CD4-positive, alpha-beta T cell treated with Interleukin-17A for 4 hours (primary cell): ENCODE measurements around the gene THSD7A.

Experiments used
- DNase-seq: peaks from one replicate; pipeline ENCODE4 v3.0.0-alpha.2; 2020; ENCODE audit warnings: mixed read lengths

THSD7A gene

DNA sequence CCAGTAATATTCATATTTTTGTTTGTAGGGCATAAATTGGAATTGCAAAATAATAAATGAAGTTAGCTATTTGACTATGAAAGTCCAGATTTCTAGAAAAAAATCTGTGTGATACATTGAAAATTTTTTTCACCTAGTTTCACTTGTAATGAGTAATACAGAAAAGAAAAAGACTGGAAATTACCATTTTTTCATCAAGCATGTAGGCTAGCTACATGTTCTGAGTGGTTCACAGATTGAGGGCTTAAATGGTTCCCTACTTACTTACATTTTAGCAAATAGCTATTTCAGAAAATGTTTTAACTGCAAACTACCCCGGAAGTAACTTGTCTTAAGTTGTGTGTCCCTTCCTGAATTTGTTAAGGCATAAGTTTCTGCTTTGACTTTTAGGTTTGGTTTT, 462.3 kb downstream of the THSD7A start:
- no peak for DNase-seq

DNA sequence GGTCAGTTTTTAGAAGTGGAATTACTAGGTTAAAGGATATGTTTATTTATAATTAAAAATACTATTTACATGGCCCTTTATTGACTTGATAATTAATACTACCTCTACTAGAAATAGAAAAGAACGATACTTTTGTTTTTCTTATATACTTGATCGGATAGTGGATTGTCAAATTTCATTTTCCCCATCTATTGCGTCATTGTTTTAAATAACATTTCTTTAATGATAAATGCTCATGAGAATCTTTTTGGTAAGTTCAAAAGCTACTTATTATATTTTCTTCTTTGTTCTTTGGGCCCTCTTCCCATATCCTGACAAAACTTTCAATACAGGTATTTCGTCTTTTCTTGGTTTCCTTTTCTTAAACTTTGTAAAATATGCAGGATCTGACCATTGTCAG, 465.9 kb downstream of the THSD7A start:
- no peak for DNase-seq

DNA sequence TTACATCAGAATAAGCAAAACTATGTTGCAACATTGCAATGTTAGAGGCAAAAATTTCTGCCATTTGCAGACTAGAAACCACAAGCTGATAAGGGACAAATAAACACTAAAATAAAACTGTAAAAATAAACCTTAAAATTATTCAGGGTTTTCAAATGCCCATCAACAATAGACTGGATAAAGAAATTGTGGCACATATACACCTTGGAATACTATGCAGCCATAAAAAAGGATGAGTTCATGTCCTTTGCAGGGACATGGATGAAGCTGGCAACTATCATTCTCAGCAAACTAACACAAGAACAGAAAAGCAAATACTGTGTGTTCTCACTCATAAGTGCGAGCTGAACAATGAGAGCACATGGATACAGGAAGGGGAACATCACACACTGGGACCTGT, 473.4 kb downstream of the THSD7A start:
- DNase-seq: no peak

DNA sequence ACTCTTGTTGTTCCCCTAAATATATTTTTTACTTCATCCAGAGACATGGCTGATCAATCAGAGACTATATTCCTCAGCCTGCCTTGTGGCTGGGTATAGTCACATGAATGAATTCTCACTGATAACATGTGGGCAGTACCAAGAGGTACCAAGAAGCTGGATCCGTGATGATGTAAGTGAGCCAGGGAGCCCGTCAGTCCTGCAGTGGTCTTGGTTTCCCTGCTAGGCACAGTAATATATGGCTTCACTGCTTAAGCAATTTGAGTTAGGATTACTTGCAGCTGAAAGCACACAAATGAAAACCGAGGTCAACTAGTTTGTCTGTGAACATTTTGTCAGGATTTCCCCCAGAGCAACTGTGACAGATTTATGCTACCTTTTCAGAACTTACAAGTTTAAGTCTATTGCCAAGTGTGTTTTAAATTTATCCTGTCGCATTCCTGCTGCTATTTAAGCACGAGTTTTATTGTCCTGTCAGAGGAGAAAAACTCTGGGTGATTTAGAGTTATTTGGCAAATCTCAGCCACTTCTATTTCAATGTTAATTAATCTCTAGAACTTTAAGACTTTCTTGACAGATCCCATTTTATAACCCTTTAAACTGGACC, 476.5 kb downstream of the THSD7A start:
- DNase-seq: no peak

DNA sequence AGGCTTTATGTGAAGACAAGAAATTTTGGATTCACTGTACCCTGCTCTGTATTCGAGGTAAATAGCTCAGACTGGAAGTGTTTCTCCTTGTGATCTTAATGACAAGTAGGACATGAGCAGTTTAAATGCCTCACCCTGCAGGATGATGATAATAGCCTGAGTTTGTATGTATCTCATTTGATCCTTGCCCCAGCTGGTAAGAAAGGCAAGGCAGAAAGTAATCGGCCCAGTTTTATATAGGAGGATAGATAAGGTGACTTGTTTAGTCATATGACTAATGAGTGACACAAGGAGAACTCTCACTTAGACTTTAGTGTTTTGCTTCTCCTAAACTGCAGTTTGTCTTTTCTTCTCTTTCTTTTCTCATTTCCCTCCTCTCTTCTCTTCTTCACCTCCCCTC, 485.7 kb downstream of the THSD7A start:
- DNase-seq: no peak

DNA sequence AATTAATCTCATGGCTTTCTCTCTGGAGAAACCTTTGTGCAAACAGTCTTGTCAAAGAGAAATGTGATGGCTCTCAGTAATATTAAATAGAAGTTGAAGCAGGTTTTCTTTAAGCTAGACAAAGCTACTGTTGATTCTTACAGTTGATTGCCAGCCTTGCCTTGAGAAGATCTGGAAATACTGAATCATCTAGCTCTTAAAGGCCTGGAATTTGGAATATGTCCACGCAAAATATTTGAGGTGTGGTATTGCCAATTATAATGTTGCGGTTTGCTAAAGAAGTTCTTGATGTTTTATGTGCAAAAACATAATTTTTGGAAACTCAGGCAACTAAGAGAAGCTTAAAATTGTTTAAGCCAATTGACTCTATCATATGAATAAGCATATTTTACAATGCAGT, 486.4 kb downstream of the THSD7A start:
- DNase-seq: no peak

DNA sequence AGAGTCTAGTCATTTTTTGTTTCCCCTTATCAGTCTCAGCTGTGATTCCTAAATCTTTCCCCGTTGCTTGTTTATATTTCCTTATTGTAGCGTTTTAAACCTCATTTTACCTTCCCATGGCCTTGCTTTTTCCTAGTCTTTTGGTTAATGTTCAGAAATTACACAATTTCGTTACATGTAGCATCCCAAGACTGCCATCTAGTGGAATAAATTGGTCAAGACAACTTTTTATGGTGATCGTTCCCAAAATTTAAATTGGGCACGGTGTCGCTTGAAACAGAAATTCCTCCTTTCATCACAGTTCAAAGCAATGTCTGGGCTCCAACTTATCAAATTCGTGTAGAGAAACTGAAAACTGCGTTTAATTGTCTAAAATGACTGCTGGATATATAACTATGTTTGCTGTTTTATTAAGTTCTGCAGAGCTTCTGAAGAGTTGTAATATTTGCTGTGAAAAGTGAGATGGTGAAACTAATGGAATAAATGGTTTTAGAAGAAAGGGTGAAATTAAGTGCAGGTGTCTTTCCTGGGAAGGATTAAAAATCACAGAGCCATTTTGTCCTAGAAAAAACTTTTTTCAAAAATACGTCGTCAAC, 488.1 kb downstream of the THSD7A start:
- no peak for DNase-seq

DNA sequence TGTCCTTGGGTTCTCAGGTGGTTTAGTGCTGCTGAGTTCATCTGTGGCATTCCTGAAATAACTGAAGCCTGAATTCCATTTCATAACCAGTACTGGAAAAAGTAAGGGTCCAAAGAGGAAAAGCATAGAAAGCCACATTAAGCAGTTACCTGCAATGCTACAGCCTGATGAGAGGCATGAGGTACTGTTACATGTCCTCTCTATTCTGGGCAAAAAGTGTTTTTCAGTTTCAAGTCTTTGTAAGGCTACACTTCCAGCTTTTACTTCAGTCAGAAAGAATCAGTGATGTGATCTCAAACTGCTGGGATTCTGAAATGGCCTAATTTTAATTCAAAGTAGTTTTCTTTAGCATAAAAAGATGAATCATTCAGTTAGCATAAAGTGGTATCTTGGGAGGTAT, 488.9 kb downstream of the THSD7A start:
- no peak for DNase-seq

DNA sequence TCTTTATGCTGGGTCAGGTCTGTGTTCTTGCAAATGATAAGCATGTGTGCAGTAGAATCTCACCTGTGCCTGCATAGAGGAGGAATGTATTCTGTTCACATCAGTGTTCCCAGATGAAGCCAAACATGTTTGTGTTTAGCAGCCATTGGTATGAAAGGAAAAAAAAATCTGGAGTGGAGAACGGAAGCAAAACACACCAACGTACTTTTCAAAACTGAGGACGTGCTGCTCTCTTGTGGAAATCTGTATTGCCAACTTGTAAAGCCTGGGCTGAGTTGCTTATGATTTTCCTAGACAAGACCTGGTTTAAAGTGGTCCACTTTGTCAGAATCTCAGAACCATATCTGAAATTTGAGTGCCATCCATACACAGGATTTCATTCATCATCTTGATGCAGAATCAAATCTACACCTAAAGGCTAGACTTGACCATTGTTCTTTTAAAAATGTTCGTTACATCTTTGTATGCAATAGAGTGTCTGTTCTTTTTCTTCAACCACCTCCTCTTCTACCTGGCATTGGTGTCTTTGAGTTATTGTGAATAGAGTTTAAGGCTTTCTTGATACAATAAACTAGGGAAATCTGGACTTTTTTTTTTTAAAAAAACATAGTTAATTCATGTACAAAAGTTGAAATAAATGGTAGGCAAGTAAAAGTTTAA, 490.6 kb downstream of the THSD7A start:
- DNase-seq: no peak

DNA sequence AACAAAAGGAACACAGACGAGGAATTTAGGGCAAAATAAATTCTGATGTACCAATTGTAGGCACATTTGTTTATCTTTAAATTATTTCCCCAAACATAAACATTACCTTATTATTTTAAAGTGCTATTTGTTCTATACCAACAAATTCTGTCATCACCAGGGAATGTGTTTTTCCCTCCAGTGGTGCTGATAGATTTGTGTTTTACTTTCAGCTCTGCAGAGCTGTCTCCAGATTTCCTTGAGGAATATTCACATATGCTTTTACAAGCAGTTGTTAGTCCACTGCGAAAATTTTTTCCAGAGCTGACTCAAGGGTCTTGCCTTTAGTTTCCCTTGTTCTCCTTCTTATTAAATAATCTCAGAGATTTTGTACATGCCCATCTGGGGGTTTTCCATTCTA, 495.6 kb downstream of the THSD7A start:
- no peak for DNase-seq

DNA sequence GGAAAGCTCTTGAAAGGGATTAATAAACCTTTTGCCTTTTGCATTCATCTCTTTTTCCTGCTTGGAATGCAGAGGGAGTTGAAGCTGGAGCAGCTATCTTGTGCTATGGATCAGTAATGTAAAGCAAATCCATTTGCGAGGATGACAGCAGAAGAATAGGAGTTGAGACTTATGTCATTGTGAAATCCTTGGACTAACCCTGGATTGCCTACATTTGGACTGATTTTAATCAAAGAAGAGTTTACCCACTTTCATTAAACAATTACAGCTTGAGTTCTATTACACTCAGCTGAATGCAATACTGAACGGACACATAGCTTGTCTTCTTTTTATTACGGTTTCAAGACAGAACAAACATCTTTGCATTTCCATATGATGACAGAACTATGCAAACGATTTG, 496.1 kb downstream of the THSD7A start:
- DNase-seq: no peak

DNA sequence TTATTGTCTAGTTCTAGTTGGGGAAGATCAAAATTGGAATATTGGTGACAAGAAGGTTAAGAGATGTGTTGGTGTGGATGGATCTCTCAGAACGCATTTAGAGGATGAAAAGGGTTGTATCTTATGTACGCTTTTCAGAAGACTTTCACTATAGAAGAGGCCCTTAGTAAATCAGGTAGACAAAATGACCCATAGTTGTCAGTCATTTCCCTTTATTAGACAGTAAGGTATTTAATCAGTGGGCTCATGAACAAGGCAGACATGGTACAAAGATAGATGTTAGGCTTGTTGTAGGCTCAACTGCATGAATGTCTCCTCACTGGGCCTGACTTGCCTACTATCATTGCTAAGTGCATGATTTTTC, 499.2 kb downstream of the THSD7A start:
- DNase-seq: no peak

DNA sequence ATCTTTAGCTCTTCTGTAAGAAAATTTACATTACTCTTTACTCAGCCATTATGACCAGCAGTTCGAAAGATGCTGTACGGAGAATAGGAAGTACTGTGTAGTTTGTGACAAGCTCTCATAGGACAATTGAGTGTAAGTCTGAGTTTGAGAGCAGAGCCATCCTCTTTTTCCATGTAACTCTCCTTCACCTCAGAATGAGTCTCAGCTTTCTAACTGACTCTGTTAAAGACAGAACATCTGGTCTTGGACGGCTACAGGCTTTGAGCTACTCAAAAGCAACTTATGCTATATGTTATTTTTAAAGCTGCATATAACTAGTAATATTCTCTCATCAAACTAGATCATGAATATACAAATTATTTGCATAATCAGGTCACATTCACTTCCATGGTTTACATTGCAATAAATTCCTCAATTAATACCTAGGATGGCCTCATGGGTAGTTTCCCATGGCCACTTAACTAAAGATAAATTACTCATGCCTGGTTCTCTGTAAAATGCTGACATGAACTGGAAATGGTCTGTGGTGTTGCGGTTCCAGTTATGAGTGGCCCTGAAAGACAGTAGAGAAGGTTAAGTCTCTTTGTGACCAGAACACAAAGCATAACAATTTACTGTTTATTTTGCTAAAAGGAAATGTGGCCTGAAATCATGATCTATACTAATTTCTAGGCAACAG, 499.7 kb downstream of the THSD7A start:
- DNase-seq: no peak

DNA sequence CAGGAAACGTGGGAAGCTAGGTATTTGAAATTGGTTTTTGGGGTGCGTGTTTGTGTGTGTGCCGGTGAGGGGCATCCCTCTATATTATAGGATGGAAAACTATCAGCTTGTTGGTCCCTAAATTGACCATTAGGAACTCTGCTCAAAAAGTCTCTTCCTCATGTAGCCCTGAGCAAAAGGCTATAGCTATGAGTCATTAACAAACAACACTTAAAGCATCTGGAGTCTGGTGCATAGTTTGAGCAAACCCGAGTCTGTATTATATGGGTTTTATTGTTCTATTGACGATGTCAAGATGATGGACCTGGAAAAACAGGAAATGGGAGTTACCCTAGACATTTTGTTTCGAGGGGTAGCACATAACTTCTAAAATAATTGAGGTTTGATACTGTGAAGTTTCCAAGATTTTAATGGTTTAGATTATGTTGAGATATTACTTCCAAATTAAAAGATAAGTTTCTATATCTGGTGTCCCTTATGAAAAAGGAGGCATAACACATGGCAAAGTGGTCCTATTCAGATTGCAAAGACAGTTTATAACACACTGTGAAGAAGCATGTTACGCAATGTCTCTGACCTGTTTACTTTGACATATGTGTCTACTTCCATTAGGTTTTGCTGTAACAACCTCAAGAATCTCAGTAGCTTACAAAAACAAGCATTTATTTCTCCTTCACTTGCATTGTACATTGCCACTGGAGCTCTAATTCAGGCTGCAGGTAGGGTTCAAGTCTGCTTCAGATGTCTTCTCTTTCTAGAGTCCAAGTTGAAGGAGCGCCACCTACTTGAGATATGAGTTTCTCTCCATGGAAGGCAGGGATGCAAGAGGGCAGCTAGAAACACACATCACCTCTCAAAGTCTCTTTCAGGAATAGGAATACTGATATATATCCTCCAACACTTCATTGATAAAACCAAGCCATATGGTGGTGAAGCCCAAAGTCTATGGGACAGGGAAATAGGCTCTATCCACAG, 500.6 kb downstream of the THSD7A start:
- DNase-seq: no peak

DNA sequence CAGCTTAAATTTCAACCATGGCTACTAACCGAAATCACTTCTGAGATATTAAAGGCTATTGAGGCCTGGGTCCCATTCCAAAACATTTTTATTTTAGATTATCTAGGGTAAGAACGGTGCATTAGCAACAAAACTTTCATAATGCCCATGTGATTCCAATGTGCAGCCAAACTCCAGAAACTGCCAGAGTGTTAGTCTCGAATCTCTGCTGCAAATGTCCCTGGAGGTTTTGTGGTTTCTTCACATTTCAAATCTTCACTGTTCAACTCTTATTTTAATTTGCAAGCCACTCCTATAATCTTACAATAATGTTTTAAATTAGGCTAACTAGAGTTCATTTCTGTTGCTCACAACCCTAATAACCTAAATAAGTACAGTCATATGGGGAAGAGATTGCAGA, 501.3 kb downstream of the THSD7A start:
- no peak for DNase-seq

DNA sequence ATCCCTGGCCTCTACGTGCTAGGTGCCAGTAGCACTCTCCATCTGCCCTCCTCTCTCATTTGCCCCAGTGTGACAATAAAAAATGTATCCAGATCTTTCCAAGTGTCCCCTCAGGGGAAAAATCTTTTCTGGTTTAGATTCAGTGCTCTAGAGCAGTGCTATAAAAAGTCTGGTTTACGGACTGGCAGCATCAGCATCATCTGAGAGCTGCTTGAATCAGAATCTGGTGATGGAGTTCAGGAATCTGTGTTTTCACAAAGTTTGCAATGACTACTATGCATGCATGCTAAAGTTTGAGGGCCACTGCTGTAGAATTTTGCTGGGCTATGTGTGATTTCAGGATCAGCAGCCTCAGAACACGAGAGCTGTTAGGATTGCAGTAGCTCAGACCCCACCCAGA, 501.8 kb downstream of the THSD7A start:
- DNase-seq: no peak

DNA sequence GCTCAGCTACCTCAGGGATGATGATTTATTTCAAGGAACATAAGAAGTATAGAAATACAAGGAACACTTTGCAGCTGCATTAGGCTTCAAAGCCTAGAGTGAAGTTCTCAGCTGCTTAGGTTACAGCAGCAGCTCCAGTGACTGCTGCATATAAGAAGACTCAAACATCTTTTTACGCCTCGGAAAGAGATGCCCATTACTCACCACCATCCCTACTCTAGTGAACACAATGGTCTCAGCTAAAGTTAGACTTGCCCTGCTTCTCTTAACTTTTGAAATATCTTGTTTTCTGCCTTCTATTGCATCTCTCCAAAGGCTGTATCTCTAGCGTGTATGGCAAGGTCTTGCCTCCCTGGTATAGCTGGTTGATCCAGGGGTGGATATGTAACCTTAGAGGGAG, 502.4 kb downstream of the THSD7A start:
- DNase-seq: no peak

DNA sequence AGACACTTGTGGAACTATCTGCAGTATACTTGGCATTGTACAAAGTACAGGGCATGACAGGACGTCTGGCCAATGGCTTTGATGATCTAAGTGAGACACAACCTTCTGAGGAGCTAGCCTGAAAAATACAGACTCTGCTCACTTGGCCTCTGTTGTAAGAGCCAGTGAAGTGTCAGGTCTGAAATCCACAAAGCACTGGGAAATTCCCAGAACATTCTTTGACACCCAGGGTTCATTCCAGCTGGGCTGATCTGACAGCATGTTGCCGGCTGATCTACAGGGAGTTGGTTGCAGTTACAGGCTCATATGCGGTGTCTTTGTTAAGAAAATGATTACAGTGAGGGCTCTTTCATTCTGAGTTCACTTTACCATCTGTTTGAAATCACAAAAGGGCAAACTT, 503.7 kb downstream of the THSD7A start:
- DNase-seq: no peak

DNA sequence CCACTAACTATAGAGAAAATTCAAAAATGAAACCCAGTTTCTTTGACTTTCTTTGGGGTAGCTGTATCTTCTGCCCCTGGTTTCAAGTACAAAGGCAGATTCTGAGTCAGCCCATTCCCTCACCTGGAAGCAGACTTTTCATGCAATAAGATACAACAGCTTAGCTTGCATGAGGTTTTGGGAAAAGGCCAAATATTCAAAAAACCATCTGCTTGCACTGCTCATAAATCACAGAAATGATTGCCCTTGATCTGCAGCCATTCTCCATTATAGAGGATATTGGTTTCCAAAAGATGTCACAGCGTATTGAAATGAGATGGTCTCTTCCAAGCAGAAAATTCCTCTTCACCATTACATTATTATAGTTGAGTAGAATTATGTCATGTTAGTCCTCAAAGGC, 504.4 kb downstream of the THSD7A start:
- DNase-seq: no peak
